NCI-H2107 treated with DMSO at 0.1 percent for 48 hours (cell line): ENCODE measurements around the gene LYSMD3.
"Not testable (repeated sequence)": the region's sequence is repeated elsewhere in the genome, so short reads cannot be mapped to it uniquely, and the experiment has no call there.

Experiments
- DNase-seq: peaks from one replicate; lab custom pipeline; 2025; ENCODE audit not compliant: unreplicated experiment; lab: John Stamatoyannopoulos, UW

The LYSMD3 gene

DNA sequence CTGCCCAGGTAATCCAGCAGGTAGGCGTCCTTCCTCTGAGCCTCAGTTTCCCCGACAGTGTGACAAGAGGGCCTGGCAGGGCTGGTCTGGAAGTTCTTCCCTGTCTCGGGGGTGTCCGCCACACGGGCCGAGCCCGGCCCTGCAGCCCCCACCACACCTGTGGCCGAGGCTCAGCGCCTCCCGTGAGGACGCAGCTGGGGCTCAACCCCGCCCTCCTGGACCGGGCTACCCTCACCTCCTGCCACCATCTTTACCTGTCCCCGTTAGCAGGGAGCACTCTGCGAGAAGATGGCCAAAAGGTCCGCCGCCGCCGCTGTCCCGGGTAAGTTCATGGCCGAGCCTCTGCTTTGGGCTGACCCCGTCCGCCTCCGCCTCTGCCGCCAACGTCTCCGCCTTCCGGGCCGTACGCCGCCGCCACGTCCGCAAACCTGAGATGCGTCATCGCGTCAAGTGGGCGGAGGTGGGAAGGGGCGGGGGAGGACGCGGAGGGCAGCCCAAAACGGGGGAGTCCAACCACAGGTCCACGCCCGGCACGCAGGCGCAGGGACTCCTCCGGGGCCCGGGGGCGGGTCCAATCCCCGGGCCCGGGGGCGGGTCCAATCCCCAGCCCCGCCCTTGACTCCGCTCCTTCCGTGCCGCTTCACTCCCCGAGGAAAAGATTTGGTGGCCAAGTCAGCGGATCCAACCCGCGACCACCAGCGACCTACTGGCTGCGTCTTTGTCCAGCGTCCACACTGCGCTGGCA is at the start of gene LYSMD3:
TSS of gene LYSMD3 (minus strand) at position 391 of the 745 bp plus-strand sequence. CDS start 4,295 bp downstream, outside the sequence.
- peak; percentile 70 for DNase-seq

DNA sequence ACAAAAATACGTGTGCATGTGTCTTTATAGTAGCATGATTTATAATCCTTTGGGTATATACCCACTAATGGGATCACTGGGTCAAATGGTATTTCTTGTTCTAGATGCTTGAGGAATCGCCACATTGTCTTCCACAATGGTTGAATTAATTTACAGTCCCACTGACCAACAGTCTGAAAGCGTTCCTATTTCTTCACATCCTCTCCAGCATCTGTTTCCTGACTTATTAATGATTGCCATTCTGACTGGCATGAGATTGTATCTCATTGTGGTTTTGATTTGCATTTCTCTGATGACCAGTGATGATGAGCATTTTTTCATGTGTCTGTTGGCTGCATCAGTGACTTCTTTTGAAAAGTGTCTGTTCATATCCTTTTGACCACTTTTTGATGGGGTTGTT is 47.2 kb upstream of the LYSMD3 start:
- not testable (repeated sequence) for DNase-seq

DNA sequence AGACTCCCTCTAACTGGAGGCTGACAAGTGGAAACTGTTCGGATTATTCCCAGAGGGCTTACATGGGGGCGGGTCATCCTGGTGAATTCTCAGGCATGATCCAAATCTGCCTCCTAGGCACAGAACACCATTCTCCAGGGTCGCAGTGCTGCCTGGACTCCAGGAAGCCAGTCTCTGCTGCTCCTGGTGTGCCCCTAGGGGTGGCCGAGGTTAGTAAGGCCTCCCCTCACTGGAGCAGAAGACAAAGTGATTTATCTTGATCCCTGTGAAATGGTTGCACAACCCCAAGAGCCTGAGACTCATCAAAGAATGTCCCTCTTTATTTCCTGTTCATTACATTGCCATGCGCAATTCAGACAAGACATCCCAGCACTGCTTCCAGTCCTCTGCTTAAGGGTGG is 46.3 kb upstream of the LYSMD3 start:
- DNase-seq = no peak

DNA sequence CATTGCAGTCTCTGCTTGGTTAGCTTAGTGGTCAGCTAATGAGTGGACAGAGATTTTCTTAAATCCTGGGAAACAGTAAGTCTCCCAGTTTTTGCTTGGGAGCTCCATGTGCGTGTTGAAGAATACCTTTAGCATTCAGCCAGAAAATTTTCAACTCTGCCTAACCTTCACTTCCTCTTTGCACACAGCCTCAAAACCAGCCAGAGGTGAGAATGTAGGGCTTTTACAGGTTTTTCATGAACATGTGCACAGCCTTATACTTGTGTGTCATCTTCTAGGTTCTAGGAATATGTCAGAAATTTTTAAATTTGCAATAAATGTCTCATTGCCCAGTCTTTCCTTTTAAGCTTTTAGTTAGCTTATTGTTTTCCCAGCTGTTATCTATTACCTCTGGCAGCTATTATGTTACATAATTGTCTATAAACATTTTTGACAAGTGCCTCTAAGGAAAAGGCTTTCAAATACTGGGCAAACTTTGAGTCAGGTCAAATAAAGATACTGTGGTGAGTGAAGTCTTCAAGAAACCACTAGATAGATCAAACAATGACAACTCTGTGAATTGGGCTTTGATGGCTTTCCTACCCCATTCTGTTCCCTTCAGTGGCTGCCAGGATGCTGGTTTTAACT is 41.9 kb upstream of the LYSMD3 start:
- DNase-seq = no peak

DNA sequence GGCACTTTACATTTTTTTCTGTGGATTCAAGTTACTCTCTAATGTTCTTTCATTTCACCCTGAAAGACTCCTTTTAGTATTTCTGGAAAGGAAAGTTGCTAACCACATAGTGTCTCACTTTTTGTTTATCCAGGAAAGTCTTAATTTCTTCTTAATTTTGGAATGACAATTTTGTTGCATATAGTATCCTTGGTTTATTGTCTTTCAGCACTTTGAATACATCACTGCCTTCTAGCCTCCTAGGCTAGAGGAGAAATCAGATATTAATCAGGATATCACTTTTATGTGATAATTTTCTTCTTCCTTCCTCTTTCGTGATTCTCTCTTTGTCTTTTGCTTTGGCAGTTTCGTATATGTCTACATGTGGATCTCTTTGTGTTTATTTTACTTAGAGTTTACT is 40.6 kb upstream of the LYSMD3 start:
- DNase-seq = no peak

DNA sequence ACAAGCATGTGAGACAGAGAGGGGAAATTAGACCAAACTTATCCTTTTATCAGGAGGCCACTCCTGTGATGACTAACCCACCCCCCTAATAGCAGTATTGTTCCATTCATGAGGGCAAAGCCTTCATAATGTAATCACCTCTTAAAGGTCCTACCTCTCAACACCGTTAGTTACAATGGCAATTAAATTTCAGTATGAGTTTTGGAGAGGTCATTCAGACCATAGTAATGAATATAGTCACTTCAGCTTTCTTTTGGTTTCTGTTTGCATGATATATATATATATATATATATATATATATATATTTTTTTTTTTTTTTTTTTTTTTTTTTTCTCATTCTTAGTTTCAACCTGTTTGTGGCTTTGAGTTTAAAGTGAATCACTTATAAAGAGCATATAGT is 39.7 kb upstream of the LYSMD3 start:
- no peak for DNase-seq

DNA sequence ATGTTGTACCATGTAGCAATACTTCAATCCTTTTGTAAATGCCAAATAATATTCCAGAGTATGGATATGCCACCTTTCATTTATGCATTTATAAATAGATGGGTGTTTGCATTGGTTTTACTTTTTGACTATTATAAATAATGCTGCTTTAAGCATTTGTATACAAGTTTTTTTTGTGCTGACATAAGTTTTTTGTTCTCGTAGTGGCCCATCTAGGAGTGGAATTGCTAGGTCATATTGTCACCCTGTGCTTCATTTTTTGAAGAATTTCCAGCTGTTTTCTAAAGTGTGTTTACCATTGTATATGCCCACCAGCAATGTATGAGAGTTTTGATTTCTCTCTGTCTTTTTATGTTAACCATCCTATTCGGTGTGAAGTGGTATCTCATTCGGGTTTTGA is 36.1 kb upstream of the LYSMD3 start:
- no peak for DNase-seq

DNA sequence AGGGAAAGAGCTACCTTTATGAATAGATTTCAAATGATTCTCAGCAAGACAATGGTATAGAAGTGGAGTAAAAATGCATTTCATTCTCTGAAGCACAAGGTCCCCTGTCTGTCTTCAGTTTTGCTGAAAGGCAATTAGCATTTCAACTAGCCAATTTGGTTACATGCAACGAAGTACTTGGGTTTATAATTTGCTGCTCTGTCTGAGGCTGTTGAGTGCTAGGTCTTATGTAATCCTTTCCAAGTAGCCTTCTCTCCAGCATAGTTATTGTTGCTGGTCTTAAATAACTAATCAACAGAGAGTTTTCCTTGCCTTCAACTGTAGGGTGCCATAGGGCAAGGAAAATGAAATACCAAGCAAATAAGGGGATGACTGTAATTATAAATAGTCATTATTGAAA is 33.7 kb upstream of the LYSMD3 start:
- no peak for DNase-seq

DNA sequence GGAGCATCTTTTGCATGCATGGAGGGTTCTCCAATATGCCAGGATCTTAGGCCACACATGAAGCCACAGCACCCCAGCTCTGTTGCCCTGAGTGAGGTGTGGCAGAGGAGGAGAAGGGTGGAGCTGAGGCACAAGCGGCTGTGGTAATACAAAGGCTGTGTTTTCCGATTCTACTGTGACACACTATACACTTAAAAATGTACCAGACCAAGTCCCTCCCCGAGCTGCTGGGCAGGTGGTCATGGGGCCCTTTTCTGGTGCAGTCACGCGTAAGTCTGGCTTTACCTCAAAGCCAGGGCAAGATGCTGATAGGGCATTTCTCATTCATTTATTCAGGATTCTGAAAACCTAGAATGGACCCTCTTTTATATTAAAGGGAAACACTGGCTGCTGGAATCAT is 33.0 kb upstream of the LYSMD3 start:
- peak; percentile 69 for DNase-seq

DNA sequence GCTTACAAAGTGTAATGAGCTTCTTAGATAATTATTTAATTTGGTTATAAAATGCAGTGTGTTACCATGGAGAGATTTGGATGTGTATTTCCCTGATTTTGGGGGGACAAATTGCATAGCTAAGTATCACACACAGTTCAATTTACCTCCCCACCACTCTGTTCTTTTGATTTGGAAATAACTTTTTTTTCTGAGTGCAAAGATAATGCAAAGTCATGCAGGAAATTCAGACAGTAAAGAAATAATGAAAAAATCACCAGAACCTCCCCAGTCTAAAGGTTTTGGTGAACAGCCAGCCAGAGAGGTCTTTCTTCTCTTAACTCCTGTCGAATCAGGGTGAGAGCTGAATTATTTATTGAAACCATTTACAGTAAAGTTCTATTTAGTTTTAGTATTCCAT is 32.4 kb upstream of the LYSMD3 start:
- no peak for DNase-seq

DNA sequence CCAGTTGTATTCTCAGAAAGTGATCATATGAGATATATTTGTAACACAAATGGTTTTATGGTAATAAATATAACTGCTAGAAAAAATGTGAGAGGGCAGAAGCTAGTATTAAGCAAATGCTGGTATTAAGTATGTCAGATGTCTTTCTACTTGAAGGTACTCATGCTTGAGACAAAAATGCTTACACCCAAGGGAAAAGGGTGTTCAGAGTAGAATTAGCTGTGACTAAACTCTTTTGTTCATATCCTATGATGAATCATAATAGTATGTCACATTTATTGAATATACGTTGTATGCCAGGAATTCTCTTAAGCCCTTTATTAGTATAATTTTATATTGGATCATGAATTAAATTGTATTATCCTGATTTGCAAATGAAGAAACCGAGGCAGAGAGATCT is 31.4 kb upstream of the LYSMD3 start:
- DNase-seq = no peak

DNA sequence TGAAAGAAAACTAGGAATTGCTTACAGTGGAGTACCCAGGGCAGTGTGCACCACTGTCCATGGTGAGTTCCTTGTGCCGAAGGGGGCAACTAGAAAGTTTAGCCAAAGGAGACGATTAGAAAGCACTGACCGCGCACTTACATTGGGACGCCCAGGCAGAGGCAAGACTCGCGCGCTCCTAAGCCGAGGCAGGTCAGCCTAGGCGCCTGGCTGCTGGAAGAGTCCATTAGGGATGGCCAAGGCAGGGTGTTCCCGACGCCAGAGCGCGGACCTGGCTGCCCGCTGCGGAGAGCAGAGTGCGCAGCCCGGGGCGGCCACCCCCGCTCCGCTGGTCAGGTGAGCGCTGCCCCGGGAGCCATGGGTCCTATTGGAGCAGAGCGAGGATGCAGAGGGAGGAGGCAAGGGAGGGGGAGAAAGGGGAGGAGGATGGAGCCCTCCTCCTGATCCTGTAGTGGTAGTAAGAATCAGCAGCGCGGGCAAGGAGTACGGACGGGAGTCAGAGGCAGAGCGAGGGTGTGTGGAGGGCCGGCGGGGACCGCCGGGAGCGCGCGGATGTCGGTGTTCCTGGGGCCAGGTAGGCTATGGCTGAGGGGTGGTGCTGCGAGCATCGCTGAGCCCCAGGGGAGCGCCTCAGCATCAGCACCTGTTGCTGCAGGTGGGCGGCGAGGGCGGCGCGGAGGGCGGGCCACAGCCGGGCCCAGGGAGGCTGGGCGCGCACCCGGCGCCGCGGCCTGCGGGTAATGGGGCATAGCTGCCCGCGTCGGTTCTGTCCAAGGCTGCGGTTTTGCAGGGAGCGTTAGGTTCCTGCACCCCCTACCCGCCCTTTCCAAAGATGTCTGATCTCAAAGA is 29.2 kb upstream of the LYSMD3 start, which contains the start of gene ADGRV1:
TSS of gene ADGRV1 (plus strand) at position 454 of the 849 bp plus-strand sequence. CDS start at position 553, 99 bp downstream.
- DNase-seq = peak; percentile 80

DNA sequence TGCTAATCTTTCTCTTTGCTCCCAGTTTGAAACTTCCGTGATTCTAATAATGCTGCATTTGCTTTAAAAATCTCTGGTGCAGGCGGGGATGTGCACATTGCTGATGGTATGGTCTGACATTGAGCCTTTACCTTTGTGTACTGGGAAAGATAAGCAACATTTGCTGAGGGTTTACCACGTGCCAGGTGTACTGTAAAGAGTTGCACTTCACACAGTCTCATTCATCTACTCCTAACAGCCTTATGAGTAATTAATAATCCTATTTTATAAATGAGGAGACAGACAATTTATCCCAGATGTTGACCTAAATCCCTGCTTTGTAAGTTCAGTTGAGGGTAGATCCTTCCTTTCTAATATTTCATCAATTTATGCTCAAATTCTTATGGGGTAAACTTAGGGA is 28.5 kb upstream of the LYSMD3 start:
- DNase-seq = no peak

DNA sequence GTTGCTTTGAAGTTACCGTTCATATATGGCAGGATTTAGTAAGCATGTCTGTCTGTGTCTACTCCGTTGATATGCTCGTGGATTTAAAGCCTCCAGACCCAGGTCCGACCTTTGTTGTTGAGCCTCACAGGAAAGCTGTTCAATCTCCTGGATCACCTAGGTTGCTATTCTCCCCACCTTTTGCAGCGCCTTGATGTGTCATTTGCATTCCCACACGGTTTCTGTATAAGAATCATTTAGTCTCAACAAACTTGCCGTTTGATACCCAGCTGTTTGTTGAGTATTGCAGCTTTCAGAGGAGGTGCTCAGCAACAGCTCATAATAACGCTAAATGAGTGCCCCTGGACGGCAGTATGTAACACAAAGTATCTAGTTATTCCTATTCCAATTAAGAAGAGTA is 28.0 kb upstream of the LYSMD3 start:
- DNase-seq = no peak

DNA sequence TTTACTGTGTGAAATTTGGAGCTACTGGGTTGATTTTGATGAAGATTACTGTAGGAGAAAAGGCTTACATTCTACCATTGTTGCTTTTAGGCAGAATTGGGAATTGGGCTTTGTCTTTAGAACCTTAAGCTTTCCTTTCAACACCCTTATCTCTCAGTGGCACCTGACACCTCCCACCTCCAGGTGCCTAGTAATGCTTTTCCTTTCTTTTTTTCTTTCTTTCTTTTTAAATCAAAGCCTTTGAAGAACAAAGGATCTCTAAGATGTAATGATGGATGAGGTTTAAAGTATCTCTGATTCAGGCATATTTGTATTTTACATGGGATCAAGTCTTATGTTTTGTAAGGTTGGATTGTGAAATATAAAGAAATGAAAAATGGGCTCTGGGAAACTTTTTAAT is 26.3 kb upstream of the LYSMD3 start:
- DNase-seq = no peak

DNA sequence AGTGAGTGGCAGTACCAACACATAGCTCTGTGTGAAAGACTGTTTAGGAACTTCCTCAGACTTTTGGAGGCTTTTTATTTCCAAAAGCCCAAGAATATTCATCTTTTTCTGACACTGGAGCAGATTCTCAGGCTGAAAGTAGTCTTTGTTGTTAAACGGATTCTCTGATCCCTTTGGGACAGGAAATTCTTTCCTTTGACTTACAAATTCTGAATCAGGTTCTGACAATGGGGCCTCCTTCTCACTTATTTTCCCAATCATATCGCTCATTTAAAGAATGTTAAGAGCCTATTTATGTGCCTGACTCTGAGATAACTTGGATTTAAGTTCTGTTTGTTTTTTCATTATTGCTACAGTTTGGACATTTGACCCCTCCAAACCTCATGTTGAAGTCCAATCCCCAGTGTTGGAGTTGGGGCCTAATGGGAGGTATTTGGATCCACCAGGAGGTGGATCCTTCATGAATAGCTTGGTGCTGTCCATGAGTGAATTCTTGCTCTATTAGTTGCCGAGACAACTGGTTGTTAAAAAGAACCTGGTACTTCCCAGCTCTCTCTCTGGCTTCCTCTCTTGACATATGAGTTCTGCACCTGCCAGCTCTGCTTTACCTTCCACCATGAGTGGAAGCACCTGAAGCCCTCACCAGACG is 25.1 kb upstream of the LYSMD3 start:
- no peak for DNase-seq

DNA sequence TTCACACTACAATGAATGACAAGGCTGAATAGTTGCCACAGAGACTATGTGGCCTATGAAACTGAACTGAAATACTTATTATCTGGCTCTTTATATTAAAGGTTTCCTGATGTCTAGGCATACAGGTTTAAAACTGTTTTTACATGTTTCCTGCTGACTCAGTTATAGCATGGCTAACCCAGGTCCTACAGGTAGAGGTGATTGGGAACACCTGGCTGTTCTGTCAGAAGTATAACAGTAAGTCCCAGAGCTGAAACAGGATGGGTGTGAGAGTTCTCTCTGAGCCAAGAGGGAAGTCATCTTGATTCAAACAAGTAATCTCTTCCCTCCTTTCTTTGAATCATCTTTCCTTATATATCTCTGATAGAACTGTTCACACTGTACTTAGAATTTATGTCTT is 24.3 kb upstream of the LYSMD3 start:
- no peak for DNase-seq

DNA sequence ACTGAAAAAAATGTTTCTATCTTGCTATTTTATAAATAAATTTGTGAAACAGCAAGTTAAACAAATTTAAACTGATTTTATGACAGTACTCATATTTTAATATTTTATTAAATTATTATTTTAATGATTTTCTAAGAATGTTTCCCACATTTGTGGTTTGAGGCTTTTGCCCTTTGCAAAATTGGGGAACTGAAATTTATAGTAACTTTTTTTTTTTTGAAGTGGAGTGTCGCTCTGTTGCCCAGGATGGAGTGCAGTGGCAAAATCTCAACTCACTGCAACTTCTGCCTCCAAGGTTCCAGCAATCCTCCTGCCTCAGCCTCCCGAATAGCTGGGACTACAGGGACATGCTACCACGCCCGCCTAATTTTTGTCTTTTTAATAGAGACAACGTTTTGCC is 22.0 kb upstream of the LYSMD3 start:
- DNase-seq = no peak

DNA sequence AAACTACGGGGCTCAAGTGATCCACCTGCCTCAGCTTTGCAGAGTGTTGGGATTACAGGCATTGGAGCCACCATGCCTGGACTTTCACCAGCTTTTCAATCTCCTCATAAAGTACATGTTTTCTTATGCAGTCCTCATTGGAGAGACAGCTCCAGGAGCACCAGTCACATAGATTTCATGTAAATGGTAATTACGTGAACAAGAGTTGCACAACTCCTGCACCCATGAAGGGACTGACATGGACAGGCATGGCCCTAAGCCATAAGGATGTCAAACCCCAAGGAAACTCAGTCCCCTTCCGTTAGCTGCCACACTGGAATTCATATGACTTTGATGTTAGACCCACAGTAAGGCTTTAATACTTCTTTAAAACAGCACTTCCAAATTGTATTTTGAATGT is 21.6 kb upstream of the LYSMD3 start:
- no peak for DNase-seq

DNA sequence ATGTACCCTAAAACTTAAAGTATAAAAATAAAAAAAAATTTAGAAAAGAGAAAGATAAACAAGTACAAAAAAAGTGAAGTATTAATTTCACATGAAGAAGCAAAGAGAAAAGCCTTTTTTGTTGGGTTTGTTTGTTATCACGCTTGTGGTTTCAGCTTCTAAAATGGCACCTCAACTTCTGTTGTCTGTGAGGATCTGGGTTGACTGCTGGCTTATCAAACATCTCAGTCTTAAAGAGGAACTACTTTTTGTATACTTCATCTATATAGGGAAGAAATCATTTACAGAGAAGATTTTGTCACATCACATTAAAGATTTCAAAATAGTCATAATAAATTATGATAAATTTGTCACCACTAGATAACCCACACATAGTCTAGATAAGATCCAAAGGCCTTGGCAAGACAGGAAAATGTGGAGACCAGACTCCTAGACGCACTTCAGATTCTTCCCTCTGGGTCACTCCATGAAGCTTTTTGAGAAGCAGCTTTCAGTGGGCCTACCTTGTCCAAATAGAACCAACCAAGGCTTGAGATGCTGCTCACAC is 20.4 kb upstream of the LYSMD3 start:
- no peak for DNase-seq

DNA sequence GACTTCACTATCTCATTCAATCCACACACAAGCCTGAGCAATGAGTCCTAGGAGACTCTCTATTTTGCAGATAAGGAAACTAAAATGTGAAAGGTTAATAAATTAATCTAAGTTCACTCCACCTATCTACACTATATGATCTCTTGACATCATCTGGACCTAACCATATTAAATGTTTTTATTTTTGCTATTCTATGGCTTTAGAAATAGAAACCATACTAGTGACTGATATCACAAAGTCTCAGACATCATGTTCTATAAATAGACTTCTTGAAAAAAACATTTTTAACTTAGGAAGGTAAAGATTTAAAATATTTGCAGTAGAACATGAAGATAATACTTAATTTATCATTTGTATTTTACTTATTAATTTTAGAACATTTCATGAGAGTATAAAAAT is 19.8 kb upstream of the LYSMD3 start:
- DNase-seq = no peak
